Measurements from ENCODE around the gene ZNF655.

DNA sequence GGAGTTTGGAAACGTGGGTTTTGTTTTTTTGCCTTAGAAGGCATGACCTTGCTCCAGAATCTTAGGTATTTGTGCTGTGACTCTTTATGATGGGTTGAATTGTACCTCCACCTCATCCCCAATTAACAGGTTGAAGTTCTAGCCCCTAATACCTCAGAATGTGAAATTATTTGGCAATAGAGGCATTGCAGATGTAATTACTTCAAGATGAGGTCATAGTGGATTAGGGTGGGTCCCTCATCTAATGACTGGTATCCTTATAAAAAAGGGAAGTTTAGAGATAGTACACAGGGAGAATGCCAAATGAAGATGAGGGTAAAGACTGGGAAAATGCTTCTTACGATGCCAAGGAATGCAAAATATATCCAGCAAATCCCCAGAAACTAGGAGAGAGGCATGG lies 3.5 kb upstream of the ZNF655 start:
- TF ChIP-seq CTCF (IDR thresholded peaks at IDR 0.05) (no peak), POLR2A (IDR thresholded peaks at IDR 0.05) (no peak)

Measured in heart left ventricle (tissue), 13 donors.